ENCODE measurements around the gene MBD5.
"Not testable (repeated sequence)": the region's sequence is repeated elsewhere in the genome, so short reads cannot be mapped to it uniquely, and the experiment has no call there.

MBD5 gene

GRCh38 chr2:147999126-147999525, 21.8 kb upstream of the MBD5 start:
- Histone ChIP-seq H3K9ac (no peak overlapping the region), H3K4me1 (no peaks in the 10 kb centered on the region), H3K4me2 (ENCODE audit: low read length) (no peak overlapping the region), H3K9me3 (ENCODE audit: control insufficient read depth, low read length) (no peaks in the 10 kb centered on the region), H3K27ac (no peak overlapping the region), H3K4me3 (ENCODE audit: low read depth, low read length) (no peak overlapping the region), H3K27me3 (ENCODE audit: control insufficient read depth, insufficient read depth, low read length) (no peaks in the 10 kb centered on the region), H2AFZ (no peak overlapping the region), H3K36me3 (ENCODE audit: control insufficient read depth, insufficient read depth, low read length) (no peaks in the 10 kb centered on the region), H3K79me2 (peaks cover 52% of the 10 kb centered on the region)
- TF ChIP-seq, protein P1, sequence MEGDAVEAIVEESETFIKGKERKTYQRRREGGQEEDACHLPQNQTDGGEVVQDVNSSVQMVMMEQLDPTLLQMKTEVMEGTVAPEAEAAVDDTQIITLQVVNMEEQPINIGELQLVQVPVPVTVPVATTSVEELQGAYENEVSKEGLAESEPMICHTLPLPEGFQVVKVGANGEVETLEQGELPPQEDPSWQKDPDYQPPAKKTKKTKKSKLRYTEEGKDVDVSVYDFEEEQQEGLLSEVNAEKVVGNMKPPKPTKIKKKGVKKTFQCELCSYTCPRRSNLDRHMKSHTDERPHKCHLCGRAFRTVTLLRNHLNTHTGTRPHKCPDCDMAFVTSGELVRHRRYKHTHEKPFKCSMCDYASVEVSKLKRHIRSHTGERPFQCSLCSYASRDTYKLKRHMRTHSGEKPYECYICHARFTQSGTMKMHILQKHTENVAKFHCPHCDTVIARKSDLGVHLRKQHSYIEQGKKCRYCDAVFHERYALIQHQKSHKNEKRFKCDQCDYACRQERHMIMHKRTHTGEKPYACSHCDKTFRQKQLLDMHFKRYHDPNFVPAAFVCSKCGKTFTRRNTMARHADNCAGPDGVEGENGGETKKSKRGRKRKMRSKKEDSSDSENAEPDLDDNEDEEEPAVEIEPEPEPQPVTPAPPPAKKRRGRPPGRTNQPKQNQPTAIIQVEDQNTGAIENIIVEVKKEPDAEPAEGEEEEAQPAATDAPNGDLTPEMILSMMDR (IDR thresholded peaks at IDR 0.05): no peak

- no peaks in the 10 kb centered on the region for H3K36me3 ChIP-seq (ENCODE audit: control insufficient read depth, insufficient read depth, low read length)
- no peak overlapping the region for H3K4me2 ChIP-seq (ENCODE audit: low read length)
- no peak overlapping the region for H3K4me3 ChIP-seq (ENCODE audit: low read depth, low read length)
- H3K4me1 ChIP-seq: no peaks in the 10 kb centered on the region
- no peak overlapping the region for H2AFZ ChIP-seq
- H3K27ac ChIP-seq: no peak overlapping the region
- TF ChIP-seq, protein P1 (IDR thresholded peaks at IDR 0.05): no peak
- H3K9ac ChIP-seq: no peak overlapping the region
- no peaks in the 10 kb centered on the region for H3K9me3 ChIP-seq (ENCODE audit: control insufficient read depth, low read length)
- H3K27me3 ChIP-seq (ENCODE audit: control insufficient read depth, insufficient read depth, low read length): no peaks in the 10 kb centered on the region
- H3K79me2 ChIP-seq: peaks cover 54% of the 10 kb centered on the region
These were observed 20.8 kb upstream of the MBD5 start for GRCh38 chr2:148000095-148000494.

DNA sequence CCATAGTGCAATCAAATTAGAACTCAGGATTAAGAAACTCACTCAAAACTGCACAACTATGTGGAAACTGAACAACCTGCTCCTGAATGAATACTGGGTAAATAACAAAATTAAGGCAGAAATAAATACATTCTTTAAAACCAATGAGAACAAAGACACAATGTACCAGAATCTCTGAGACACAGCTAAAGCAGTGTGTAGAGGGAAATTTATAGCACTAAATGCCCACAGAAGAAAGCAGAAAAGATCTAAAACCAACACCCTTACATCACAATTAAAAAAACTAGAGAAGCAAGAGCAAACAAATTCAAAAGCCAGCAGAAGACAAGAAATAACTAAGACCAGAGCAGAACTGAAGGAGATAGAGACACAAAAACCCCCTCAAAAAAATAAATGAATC, 18.5 kb upstream of the MBD5 start:
- H3K4me3 ChIP-seq (ENCODE audit: low read depth, low read length); H3K9ac ChIP-seq; H3K27me3 ChIP-seq (ENCODE audit: control insufficient read depth, insufficient read depth, low read length); H3K4me2 ChIP-seq (ENCODE audit: low read length); H3K36me3 ChIP-seq (ENCODE audit: control insufficient read depth, insufficient read depth, low read length); H3K9me3 ChIP-seq (ENCODE audit: control insufficient read depth, low read length); H3K4me1 ChIP-seq; H2AFZ ChIP-seq; H3K27ac ChIP-seq: not testable (repeated sequence)
- H3K79me2 ChIP-seq: peaks cover 61% of the 10 kb centered on the region

DNA sequence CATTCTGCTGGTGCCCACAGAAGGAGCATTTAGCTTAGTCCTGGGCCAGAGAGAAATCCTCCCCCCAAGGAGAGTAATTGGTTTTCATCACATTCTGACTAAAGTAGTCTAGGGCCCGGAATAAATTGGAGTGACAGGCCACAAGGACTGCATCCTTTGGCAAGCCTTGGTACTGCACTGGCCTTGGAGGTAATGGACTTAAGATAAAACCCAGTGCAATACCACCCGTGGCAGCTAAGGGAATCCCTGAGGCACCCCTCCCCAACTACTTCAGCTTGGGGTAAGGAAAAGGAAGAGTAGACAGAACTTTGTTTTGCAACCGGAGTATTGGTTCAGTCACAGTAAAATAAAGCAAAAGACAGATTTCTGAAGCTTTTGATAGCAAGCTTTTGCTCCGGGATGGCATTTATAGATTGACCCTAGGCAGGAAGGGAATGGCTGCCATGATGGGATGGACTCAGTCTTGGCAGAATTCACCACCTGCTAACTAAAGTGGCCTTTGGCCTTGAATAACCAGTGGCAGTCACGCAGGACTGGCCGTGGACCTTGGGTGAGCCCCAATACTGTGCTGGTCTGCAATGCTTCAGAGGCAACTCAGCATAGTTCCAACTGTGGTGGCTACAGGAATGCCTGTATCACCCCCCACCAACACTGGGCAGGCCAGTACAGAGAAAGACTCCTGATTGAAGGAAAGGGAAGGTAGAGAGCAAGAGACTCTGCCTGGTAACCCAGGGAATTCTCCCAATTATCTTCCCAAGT, 14.5 kb upstream of the MBD5 start:
- Histone ChIP-seq H3K4me1 (no peaks in the 10 kb centered on the region), H3K9ac (no peak overlapping the region), H3K4me2 (ENCODE audit: low read length) (no peak overlapping the region)

DNA sequence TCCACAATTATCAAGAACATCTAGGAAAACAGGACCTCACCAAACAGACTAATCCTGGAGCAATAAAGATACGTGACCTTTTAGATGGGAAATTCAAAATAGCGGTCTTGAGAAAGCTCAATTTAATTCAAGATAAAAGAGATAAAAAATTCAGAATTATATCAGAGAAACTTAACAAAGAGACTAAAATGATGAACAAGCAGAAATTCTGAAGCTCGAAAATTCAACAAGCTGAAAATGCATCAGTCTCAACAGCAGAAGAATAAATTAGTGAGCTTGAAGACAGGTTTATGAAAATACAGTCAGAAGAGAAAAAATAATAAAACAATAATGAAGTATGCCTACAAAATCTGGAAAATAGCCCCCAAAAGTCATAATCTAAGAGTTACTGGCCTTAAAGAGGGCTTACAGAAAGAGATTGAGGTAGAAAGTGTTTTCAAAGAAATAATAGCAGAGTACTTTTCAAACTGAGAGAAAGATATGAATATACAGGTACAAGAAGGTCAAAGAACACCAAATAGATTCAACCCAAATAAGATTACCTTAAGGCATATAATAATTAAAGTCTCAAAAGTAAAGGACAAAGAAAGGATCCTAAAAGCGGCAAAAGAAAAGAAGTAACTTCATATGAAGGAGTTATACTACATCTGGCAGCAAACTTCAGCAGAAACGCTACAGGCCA, 13.5 kb upstream of the MBD5 start:
- no peaks in the 10 kb centered on the region for H3K4me1 ChIP-seq
- H3K36me3 ChIP-seq (ENCODE audit: control insufficient read depth, insufficient read depth, low read length): no peaks in the 10 kb centered on the region
- H3K4me2 ChIP-seq (ENCODE audit: low read length): no peak overlapping the region
- no peaks in the 10 kb centered on the region for H3K27me3 ChIP-seq (ENCODE audit: control insufficient read depth, insufficient read depth, low read length)
- H3K9me3 ChIP-seq (ENCODE audit: control insufficient read depth, low read length): no peaks in the 10 kb centered on the region
- H3K4me3 ChIP-seq (ENCODE audit: low read depth, low read length): no peak overlapping the region
- no peak overlapping the region for H3K27ac ChIP-seq
- no peak overlapping the region for H3K9ac ChIP-seq
- TF ChIP-seq, protein P1 (IDR thresholded peaks at IDR 0.05): no peak
- peaks cover 73% of the 10 kb centered on the region for H3K79me2 ChIP-seq
- H2AFZ ChIP-seq: no peak overlapping the region

More for the DNA sequence above, 14.5 kb upstream of the MBD5 start:
- Histone ChIP-seq H3K79me2 (peaks cover 74% of the 10 kb centered on the region), H2AFZ (no peak overlapping the region), H3K36me3 (ENCODE audit: control insufficient read depth, insufficient read depth, low read length) (no peaks in the 10 kb centered on the region), H3K9me3 (ENCODE audit: control insufficient read depth, low read length) (no peaks in the 10 kb centered on the region), H3K4me3 (ENCODE audit: low read depth, low read length) (no peak overlapping the region), H3K27me3 (ENCODE audit: control insufficient read depth, insufficient read depth, low read length) (no peaks in the 10 kb centered on the region), H3K27ac (no peak overlapping the region)
- TF ChIP-seq, protein P1 (IDR thresholded peaks at IDR 0.05): no peak

DNA sequence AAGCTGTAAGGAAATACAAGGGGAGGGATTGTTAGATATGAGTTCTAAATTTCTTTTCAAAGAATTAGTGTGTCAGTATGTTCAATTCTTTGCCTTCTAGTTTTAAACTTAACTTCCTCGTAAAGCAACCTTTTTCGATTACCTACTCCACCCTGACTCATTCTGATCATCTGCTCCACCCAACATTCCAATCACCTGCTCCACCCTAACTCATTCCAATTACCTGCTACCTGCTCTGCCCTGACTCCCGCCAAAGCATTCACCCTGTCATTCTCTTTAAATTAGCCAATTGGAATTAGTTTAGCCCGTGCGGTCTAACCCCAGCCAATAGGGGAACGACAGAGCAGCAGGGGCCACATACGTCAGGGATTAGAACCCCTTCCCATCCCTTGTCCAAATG, 12.5 kb upstream of the MBD5 start:
- H3K36me3 ChIP-seq (ENCODE audit: control insufficient read depth, insufficient read depth, low read length); H2AFZ ChIP-seq: not testable (repeated sequence)

More for the DNA sequence above, 12.5 kb upstream of the MBD5 start:
- H3K9ac ChIP-seq; H3K9me3 ChIP-seq (ENCODE audit: control insufficient read depth, low read length); H3K4me2 ChIP-seq (ENCODE audit: low read length); H3K27ac ChIP-seq; H3K27me3 ChIP-seq (ENCODE audit: control insufficient read depth, insufficient read depth, low read length); H3K4me3 ChIP-seq (ENCODE audit: low read depth, low read length); H3K4me1 ChIP-seq: not testable (repeated sequence)
- H3K79me2 ChIP-seq: peaks cover 70% of the 10 kb centered on the region
